SJCRH30 (cell line): ENCODE results near the gene WDR7. TPM values are rescaled to one million over a fixed set of nuclear protein-coding genes. Genes with fewer than 3 reads are reported as not detected.
A peak's percentile ranks its signal among the peaks of the same experiment; 100 is the strongest.

Experiments used
- DNase-seq, 2 experiments: peaks; one replicate each; pipeline ENCODE4 v3.0.0-alpha.2; 2015 to 2020
- H3K27ac ChIP-seq: fragments of 250-450 bp; sonication (Bioruptor Pico); 2 replicates; pipeline ENCODE4 v1.5.1; 2020; ENCODE audit warnings: mild to moderate bottlenecking, moderate library complexity
- H3K27me3 ChIP-seq: fragments of 250-450 bp; sonication (Bioruptor Pico); 2 replicates; pipeline ENCODE4 v1.5.1; 2020; ENCODE audit warnings: mild to moderate bottlenecking, moderate library complexity
- H3K36me3 ChIP-seq: fragments of 250-450 bp; sonication (Bioruptor Pico); 2 replicates; pipeline ENCODE4 v1.5.1; 2020; ENCODE audit warnings: mild to moderate bottlenecking, moderate library complexity
- H3K4me1 ChIP-seq: fragments of 250-450 bp; sonication (Bioruptor Pico); 2 replicates; pipeline ENCODE4 v1.5.1; 2020; ENCODE audit warnings: mild to moderate bottlenecking, moderate library complexity
- H3K4me3 ChIP-seq: fragments of 250-450 bp; sonication (Bioruptor Pico); 2 replicates; pipeline ENCODE4 v1.5.1; 2020; ENCODE audit warnings: mild to moderate bottlenecking, moderate library complexity
- H3K9me3 ChIP-seq: fragments of 250-450 bp; sonication (Bioruptor Pico); replicated peaks from 2 replicates; pipeline ENCODE4 v1.5.1; 2020; ENCODE audit warnings: mild to moderate bottlenecking, moderate library complexity
- total RNA-seq: library from RNA; depleted of rRNA; stranded (reverse); fragments of >200 nt; shearing (Covaris generic); gene quantifications from 2 replicates; pipeline ENCODE4 v1.2.3, GENCODE V29; 2014

The WDR7 gene
- total RNA-seq, 1 experiment from 2014 or later = 9.8 TPM

DNA sequence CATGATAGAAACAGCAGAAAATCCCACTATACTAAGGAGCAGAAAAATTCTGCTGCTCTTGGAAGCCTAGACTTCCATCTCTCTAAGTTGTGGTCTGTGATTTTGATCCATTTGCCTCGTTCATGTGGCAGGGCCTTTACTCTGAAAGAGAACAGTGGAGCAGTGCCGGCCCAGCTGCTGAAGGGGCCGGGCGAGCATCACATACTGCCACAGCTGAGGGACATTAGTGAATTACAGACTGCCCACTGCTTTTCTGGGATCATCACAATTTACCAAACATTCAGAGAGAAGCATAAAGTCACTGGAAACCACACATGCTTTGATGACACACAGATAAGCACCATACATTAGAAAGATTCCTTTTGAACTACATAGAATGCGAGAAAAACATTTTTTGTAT is 278.7 kb downstream of the WDR7 start:
- Histone ChIP-seq H3K4me3 (no peak overlapping the region), H3K27ac (no peak overlapping the region), H3K27me3 (no peaks in the 10 kb centered on the region), H3K4me1 (no peaks in the 10 kb centered on the region), H3K9me3 (no peaks in the 10 kb centered on the region), H3K36me3 (no peaks in the 10 kb centered on the region)
- no peak for DNase-seq

- Histone ChIP-seq H3K36me3 (no peaks in the 10 kb centered on the region), H3K4me1 (no peaks in the 10 kb centered on the region), H3K4me3 (no peak overlapping the region), H3K9me3 (no peaks in the 10 kb centered on the region), H3K27me3 (no peaks in the 10 kb centered on the region), H3K27ac (no peak overlapping the region)
- no peak for DNase-seq
These were observed 282.3 kb downstream of the WDR7 start for GRCh38 chr18:56933472-56933871.

- no peaks in the 10 kb centered on the region for H3K27me3 ChIP-seq
- H3K36me3 ChIP-seq = no peaks in the 10 kb centered on the region
- H3K4me3 ChIP-seq = no peak overlapping the region
- no peak for DNase-seq
- H3K9me3 ChIP-seq = no peaks in the 10 kb centered on the region
- H3K27ac ChIP-seq = no peak overlapping the region
- no peaks in the 10 kb centered on the region for H3K4me1 ChIP-seq
These were observed 283.0 kb downstream of the WDR7 start for GRCh38 chr18:56934131-56934530.

- DNase-seq = no peak
- no peaks in the 10 kb centered on the region for H3K4me1 ChIP-seq
- H3K4me3 ChIP-seq = no peak overlapping the region
- no peaks in the 10 kb centered on the region for H3K9me3 ChIP-seq
- no peaks in the 10 kb centered on the region for H3K27me3 ChIP-seq
- no peaks in the 10 kb centered on the region for H3K36me3 ChIP-seq
- H3K27ac ChIP-seq = no peak overlapping the region
These were observed 283.7 kb downstream of the WDR7 start for GRCh38 chr18:56934906-56935305.

- H3K4me3 ChIP-seq = no peak overlapping the region
- no peaks in the 10 kb centered on the region for H3K9me3 ChIP-seq
- no peak for DNase-seq
- H3K27me3 ChIP-seq = no peaks in the 10 kb centered on the region
- no peaks in the 10 kb centered on the region for H3K4me1 ChIP-seq
- H3K27ac ChIP-seq = no peak overlapping the region
- H3K36me3 ChIP-seq = no peaks in the 10 kb centered on the region
These were observed 284.4 kb downstream of the WDR7 start for GRCh38 chr18:56935434-56936040.

- Histone ChIP-seq H3K36me3 (no peaks in the 10 kb centered on the region), H3K27me3 (no peaks in the 10 kb centered on the region), H3K27ac (no peak overlapping the region), H3K4me1 (no peaks in the 10 kb centered on the region), H3K9me3 (no peaks in the 10 kb centered on the region), H3K4me3 (no peak overlapping the region)
- no peak for DNase-seq
These were observed 285.3 kb downstream of the WDR7 start for GRCh38 chr18:56936457-56936856.

DNA sequence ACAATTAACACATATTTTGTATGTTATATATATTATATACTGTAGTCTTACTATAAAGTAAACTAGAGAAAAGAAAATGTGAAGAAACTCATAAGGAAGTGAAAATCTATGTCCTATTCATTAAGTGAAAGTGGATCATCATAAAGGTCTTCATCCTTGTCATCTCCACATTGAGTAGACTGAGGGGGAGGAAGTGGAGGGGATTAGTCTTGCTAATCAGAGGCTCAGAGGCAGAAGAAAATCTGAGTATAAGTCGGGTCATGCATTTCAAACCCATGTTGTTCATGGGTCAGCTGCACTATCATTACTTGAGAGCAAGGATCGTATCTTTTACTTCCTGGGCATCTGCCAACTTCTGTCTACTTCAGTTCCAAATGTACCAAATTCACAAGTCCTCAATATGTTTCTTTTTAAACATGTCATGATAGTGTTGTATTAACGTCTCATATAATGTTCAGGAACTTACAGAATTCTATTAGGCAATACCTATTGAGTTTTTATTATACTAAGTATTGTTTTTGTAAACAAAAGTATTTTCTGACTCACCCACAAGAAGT is 286.8 kb downstream of the WDR7 start:
- no peaks in the 10 kb centered on the region for H3K27me3 ChIP-seq
- no peak overlapping the region for H3K4me3 ChIP-seq
- H3K4me1 ChIP-seq = no peaks in the 10 kb centered on the region
- no peaks in the 10 kb centered on the region for H3K36me3 ChIP-seq
- no peak overlapping the region for H3K27ac ChIP-seq
- no peaks in the 10 kb centered on the region for H3K9me3 ChIP-seq
- DNase-seq = no peak

- Histone ChIP-seq H3K36me3 (no peaks in the 10 kb centered on the region), H3K27me3 (no peaks in the 10 kb centered on the region), H3K27ac (no peak overlapping the region), H3K4me1 (no peaks in the 10 kb centered on the region), H3K9me3 (no peaks in the 10 kb centered on the region), H3K4me3 (no peak overlapping the region)
- no peak for DNase-seq
These were observed 294.3 kb downstream of the WDR7 start for GRCh38 chr18:56945171-56946083.

- no peak for DNase-seq
- H3K4me3 ChIP-seq = no peak overlapping the region
- peaks cover 3% of the 10 kb centered on the region; the same call in 1 of the 2 replicates for H3K4me1 ChIP-seq
- no peaks in the 10 kb centered on the region for H3K27me3 ChIP-seq
- H3K27ac ChIP-seq = no peak overlapping the region
- no peaks in the 10 kb centered on the region for H3K36me3 ChIP-seq
- H3K9me3 ChIP-seq = no peaks in the 10 kb centered on the region
These were observed 296.1 kb downstream of the WDR7 start for GRCh38 chr18:56947236-56947635.

GRCh38 chr18:56952026-56952425 is 300.9 kb downstream of the WDR7 start:
- no peaks in the 10 kb centered on the region for H3K27me3 ChIP-seq
- H3K36me3 ChIP-seq = no peaks in the 10 kb centered on the region
- no peak overlapping the region for H3K4me3 ChIP-seq
- DNase-seq = peak; percentile 60 to 72
- peaks cover 8% of the 10 kb centered on the region; the same call in 1 of the 2 replicates for H3K4me1 ChIP-seq
- no peaks in the 10 kb centered on the region for H3K9me3 ChIP-seq
- H3K27ac ChIP-seq = no peak overlapping the region; the same call in 1 of the 2 replicates

DNA sequence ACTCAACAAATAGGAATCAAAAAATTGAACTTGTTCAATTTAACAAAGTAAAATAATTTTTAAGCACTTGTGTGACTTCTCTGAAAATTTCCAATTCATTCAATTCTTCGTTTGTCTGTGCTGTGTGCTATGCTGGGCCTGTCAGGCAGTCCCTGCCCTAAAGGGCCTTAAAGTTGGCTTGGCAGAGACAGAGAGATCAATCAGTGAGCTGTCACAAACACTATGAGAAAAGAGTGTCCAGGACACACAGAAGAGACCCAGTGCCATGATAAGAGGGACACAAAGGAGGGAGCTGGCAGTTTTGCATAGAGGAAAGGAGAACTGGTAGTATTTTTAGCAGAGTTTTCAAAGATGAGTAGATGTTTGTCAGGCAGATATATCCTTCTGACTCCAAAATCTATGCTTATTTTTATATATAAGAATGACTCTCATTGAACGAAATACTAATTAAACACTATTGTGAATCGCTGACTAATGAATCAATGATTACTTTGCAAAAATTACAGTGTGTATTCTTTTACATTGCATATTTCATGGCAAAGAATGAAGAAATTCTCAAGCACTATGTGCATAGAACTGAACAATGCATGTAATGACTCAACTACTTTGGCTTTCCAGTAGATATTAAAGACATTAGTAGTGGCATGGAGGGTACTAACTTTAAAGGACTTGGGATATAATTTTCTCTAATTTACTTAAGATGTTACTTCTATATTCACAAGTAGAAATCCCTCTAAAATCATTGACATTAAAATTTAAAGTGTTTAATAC is 302.5 kb downstream of the WDR7 start:
- no peak for DNase-seq
- Histone ChIP-seq H3K36me3 (no peaks in the 10 kb centered on the region), H3K9me3 (no peaks in the 10 kb centered on the region), H3K27me3 (no peaks in the 10 kb centered on the region), H3K4me1 (peaks cover 8% of the 10 kb centered on the region; the same call in 1 of the 2 replicates), H3K4me3 (no peak overlapping the region), H3K27ac (no peak overlapping the region)

GRCh38 chr18:56955490-56955889 is 304.3 kb downstream of the WDR7 start:
- Histone ChIP-seq H3K27ac (no peak overlapping the region), H3K36me3 (no peaks in the 10 kb centered on the region), H3K4me1 (peaks cover 8% of the 10 kb centered on the region; the same call in 1 of the 2 replicates)

GRCh38 chr18:56959120-56959519 is 308.0 kb downstream of the WDR7 start:
- H3K27ac ChIP-seq = no peak overlapping the region
- H3K4me1 ChIP-seq = no peaks in the 10 kb centered on the region
- H3K36me3 ChIP-seq = no peaks in the 10 kb centered on the region
- H3K27me3 ChIP-seq = no peaks in the 10 kb centered on the region
- no peaks in the 10 kb centered on the region for H3K9me3 ChIP-seq
- no peak overlapping the region for H3K4me3 ChIP-seq
- no peak for DNase-seq

More at GRCh38 chr18:56955490-56955889, 304.3 kb downstream of the WDR7 start:
- Histone ChIP-seq H3K27me3 (no peaks in the 10 kb centered on the region), H3K4me3 (no peak overlapping the region), H3K9me3 (no peaks in the 10 kb centered on the region)
- DNase-seq = no peak

DNA sequence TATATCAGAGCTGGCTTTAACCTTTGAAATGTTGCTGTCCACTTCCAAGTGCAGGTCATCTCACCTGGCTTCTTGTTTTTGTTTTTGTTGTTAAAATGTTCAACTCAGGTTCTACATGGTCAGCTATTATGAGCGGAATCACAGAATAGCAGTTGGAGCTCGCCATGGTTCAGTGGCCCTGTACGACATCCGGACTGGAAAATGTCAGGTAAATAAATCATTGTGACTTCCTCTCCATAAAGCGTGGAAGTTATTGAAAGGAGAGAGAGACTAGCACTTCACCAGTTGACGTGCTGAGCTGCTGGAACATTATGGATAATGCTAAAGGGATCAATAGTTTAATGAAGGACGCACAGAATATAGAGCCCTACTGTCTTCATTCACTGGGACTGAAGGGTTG is 311.2 kb downstream of the WDR7 start:
- H3K36me3 ChIP-seq = no peaks in the 10 kb centered on the region
- DNase-seq = no peak
- H3K4me3 ChIP-seq = no peak overlapping the region
- no peaks in the 10 kb centered on the region for H3K9me3 ChIP-seq
- no peaks in the 10 kb centered on the region for H3K27me3 ChIP-seq
- no peaks in the 10 kb centered on the region for H3K4me1 ChIP-seq
- no peak overlapping the region for H3K27ac ChIP-seq

DNA sequence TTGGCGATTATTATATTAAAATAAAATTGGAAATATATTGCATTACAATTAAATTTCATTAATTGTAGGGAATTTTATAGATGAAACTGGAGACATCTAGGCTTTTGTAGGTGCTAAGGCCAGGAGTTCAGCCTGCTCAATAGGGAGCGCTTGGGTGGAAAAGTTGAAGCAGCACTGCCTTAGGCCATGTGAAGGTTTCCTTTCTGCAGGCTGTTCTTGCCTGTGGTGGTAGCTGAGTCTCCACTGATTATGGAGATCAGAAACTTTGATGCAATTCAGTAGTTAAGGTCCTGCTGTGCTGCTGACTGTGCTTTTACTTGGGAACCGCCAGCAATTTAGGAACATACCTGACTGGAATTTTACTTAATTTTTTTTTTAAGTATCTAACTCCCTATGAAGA is 315.9 kb downstream of the WDR7 start:
- Histone ChIP-seq H3K4me1 (no peaks in the 10 kb centered on the region), H3K36me3 (no peaks in the 10 kb centered on the region), H3K27me3 (no peaks in the 10 kb centered on the region), H3K27ac (no peak overlapping the region), H3K9me3 (no peaks in the 10 kb centered on the region), H3K4me3 (no peak overlapping the region)
- DNase-seq = no peak
